ENCODE data around the gene INTS6L.
"Not testable (repeated sequence)": the region's sequence is repeated elsewhere in the genome, so short reads cannot be mapped to it uniquely, and the experiment has no call there.

Gene INTS6L

GRCh38 chrX:135624408-135625204, 104.1 kb downstream of the INTS6L start:
- not testable (repeated sequence) for DNase-seq

- no peak for DNase-seq
Measured at GRCh38 chrX:135625995-135626394, 105.5 kb downstream of the INTS6L start.

GRCh38 chrX:135629342-135629741, 108.9 kb downstream of the INTS6L start:
- no peak for DNase-seq

Measured in AML-193 (cell line).